ENCODE results near the gene VN1R5.

The VN1R5 gene

GRCh38 chr1:247303216-247303615 is 47.3 kb downstream of the VN1R5 start:
- FAIRE-seq: no peak

DNA sequence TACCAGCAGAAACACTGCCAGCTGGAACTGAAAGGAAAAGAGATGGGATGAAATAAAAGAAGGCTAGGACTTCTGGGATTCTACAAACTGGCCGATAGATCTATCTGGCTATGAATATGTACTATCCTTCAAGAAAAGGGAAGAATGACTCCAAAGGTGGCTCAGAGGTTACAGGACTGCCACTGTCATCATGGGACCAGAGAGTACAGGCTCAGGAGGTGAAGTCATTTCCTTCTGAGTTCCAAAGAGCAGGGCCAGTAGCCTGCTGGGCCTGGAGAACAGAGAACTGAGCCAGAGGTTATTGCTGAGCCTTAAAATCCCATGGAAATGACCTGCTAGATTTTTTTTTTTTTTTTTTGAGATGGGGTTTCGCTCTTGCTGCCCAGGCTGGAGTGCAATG is 48.2 kb downstream of the VN1R5 start:
- no peak for FAIRE-seq
